ENCODE measurements around the gene KDM8.

Gene KDM8

GRCh38 chr16:27203507-27204311 lies at the start of gene KDM8:
Gene KDM8, plus strand, starts transcription at chr16:27203526. Its CDS starts 6,598 bp downstream, at chr16:27210124.
- Histone ChIP-seq H3K4me3 (ENCODE audit: low read depth, low read length, poor library complexity, severe bottlenecking) (peak within 1 kb of the TSS; percentile 77), H3K9ac (ENCODE audit: low read length) (peak within 1 kb of the TSS; percentile 95), H2AFZ (ENCODE audit: low read length) (no peak within 1 kb of the TSS), H3K9me3 (ENCODE audit: low read length) (no peaks in the 10 kb centered on the region), H3K9me2 (ENCODE audit: low read depth, low read length) (no peaks in the 10 kb centered on the region), H3K27me3 (ENCODE audit: insufficient read depth, low read length) (no peaks in the 10 kb centered on the region), H3F3A (ENCODE audit: insufficient read depth, low read length) (peaks cover 12% of the 10 kb centered on the region), H4K20me1 (ENCODE audit: insufficient read depth, low read length) (no peaks in the 10 kb centered on the region), H3K4me2 (ENCODE audit: low read length) (peak within 1 kb of the TSS; percentile 98), H3K79me2 (ENCODE audit: insufficient read depth, low read length) (no peaks in the 10 kb centered on the region), H3K27ac (ENCODE audit: low read depth, low read length, poor library complexity, severe bottlenecking) (peak within 1 kb of the TSS; percentile 90), H3K4me1 (ENCODE audit: insufficient read depth, low read length, severe bottlenecking) (peaks cover 59% of the 10 kb centered on the region), H3K36me3 (ENCODE audit: insufficient read depth, low read length) (no peaks in the 10 kb centered on the region)
- no peak for TF ChIP-seq EZH2 (IDR thresholded peaks at IDR 0.05; ENCODE audit: borderline replicate concordance, low read length)
- TF ChIP-seq CTCF (IDR thresholded peaks at IDR 0.05; ENCODE audit: low read length) = no peak

GRCh38 chr16:27154705-27155521 lies 48.4 kb upstream of the KDM8 start:
- H3K9ac ChIP-seq (ENCODE audit: low read length) = no peak overlapping the region
- no peaks in the 10 kb centered on the region for H3F3A ChIP-seq (ENCODE audit: insufficient read depth, low read length)
- H3K36me3 ChIP-seq (ENCODE audit: insufficient read depth, low read length) = no peaks in the 10 kb centered on the region; the same call in 1 of the 2 replicates
- peak overlapping the region; percentile 20 for H3K4me3 ChIP-seq (ENCODE audit: low read depth, low read length, poor library complexity, severe bottlenecking)
- 0 out of 2 replicates have a peak, but pooled peaks cover 5% of the 10 kb centered on the region for H3K9me3 ChIP-seq (ENCODE audit: low read length)
- H3K27ac ChIP-seq (ENCODE audit: low read depth, low read length, poor library complexity, severe bottlenecking) = no peak overlapping the region
- H3K4me2 ChIP-seq (ENCODE audit: low read length) = peak overlapping the region; percentile 43
- H3K79me2 ChIP-seq (ENCODE audit: insufficient read depth, low read length) = no peaks in the 10 kb centered on the region
- H3K9me2 ChIP-seq (ENCODE audit: low read depth, low read length) = no peaks in the 10 kb centered on the region
- H3K4me1 ChIP-seq (ENCODE audit: insufficient read depth, low read length, severe bottlenecking) = peaks cover 4% of the 10 kb centered on the region
- H3K27me3 ChIP-seq (ENCODE audit: insufficient read depth, low read length) = no peaks in the 10 kb centered on the region
- H4K20me1 ChIP-seq (ENCODE audit: insufficient read depth, low read length) = no peaks in the 10 kb centered on the region
- no peak overlapping the region for H2AFZ ChIP-seq (ENCODE audit: low read length)
- no peak for TF ChIP-seq EZH2 (IDR thresholded peaks at IDR 0.05; ENCODE audit: borderline replicate concordance, low read length)
- peak; percentile 98 for TF ChIP-seq CTCF (IDR thresholded peaks at IDR 0.05; ENCODE audit: low read length)

GRCh38 chr16:27156579-27156978 lies 46.7 kb upstream of the KDM8 start:
- no peaks in the 10 kb centered on the region for H3F3A ChIP-seq (ENCODE audit: insufficient read depth, low read length)
- no peaks in the 10 kb centered on the region for H3K79me2 ChIP-seq (ENCODE audit: insufficient read depth, low read length)
- no peaks in the 10 kb centered on the region for H3K27me3 ChIP-seq (ENCODE audit: insufficient read depth, low read length)
- H3K27ac ChIP-seq (ENCODE audit: low read depth, low read length, poor library complexity, severe bottlenecking) = no peak overlapping the region
- peaks cover 4% of the 10 kb centered on the region for H3K4me1 ChIP-seq (ENCODE audit: insufficient read depth, low read length, severe bottlenecking)
- H3K9me2 ChIP-seq (ENCODE audit: low read depth, low read length) = no peaks in the 10 kb centered on the region
- H2AFZ ChIP-seq (ENCODE audit: low read length) = no peak overlapping the region
- H3K9ac ChIP-seq (ENCODE audit: low read length) = no peak overlapping the region
- no peaks in the 10 kb centered on the region for H4K20me1 ChIP-seq (ENCODE audit: insufficient read depth, low read length)
- no peaks in the 10 kb centered on the region; the same call in 1 of the 2 replicates for H3K36me3 ChIP-seq (ENCODE audit: insufficient read depth, low read length)
- no peak for TF ChIP-seq EZH2 (IDR thresholded peaks at IDR 0.05; ENCODE audit: borderline replicate concordance, low read length)
- TF ChIP-seq CTCF (IDR thresholded peaks at IDR 0.05; ENCODE audit: low read length) = no peak
- peaks cover 9% of the 10 kb centered on the region; the same call in 1 of the 2 replicates for H3K9me3 ChIP-seq (ENCODE audit: low read length)
- no peak overlapping the region for H3K4me3 ChIP-seq (ENCODE audit: low read depth, low read length, poor library complexity, severe bottlenecking)
- no peak overlapping the region for H3K4me2 ChIP-seq (ENCODE audit: low read length)

Measured in OCI-LY1 (cell line).